HepG2 (cell line): ENCODE measurements around the gene CHRD. TPM values are rescaled to one million over a fixed set of nuclear protein-coding genes. Genes with fewer than 3 reads are reported as not detected.
"Not testable (repeated sequence)": the region's sequence is repeated elsewhere in the genome, so short reads cannot be mapped to it uniquely, and the experiment has no call there.

Source experiments
- ATAC-seq: fragments of 200-7000 bp; cut with Tn5 transposase; 3 replicates; pipeline ENCODE4 v1.9.1; 2020; ENCODE audit warnings: mild to moderate bottlenecking, moderate library complexity
- BruUV-seq: library from RNA; stranded (reverse); fragments of 400-500 nt; replicated peaks from 2 replicates; lab custom pipeline; 2021; lab: Mats Ljungman, UMichigan
- CTCF ChIA-PET: fragments of 300-600 bp; formaldehyde crosslinking; extraction: SDS; loops from one replicate; lab custom pipeline; 2021; ENCODE audit warnings: low total read pairs, inconsistent platforms, low intra/inter-chr PET ratio; lab: Yijun Ruan, JAX
- POLR2A ChIA-PET: fragments of 350-600 bp; sonication (Branson Sonifier 250); formaldehyde crosslinking; loops from one replicate; lab custom pipeline; 2020; ENCODE audit warnings: antibody characterized with exemption, inconsistent platforms; lab: Yijun Ruan, JAX
- DNase-seq: peaks from one replicate; pipeline ENCODE4 v3.0.0-alpha.2; 2015; ENCODE audit warnings: low spot score
- FAIRE-seq: peaks from 3 replicates; lab custom pipeline; 2011; peaks lifted over from hg19 to GRCh38; lab: Jason Lieb, UNC
- H2AFZ ChIP-seq: one replicate; pipeline ENCODE4 v1.6.1; 2011; ENCODE audit warnings: low read length, inconsistent platforms
- H3K27ac ChIP-seq: fragments of 300-600 bp; 3 replicates; pipeline ENCODE4 v1.8.0; 2011; ENCODE audit warnings: mixed run types, mild to moderate bottlenecking, mixed read lengths, low read length, inconsistent platforms; ENCODE audit not compliant: insufficient read depth; ENCODE audit errors: extremely low read length
- H3K27me3 ChIP-seq, 2 experiments: fragments of 200-600 bp in 1 of 2; 2 replicates in 1 of 2; 3 replicates in 1 of 2; pipeline versions ENCODE4 v1.6.0 to v1.8.0; 2011; ENCODE audit warnings: low read length in 2 of 2, mild to moderate bottlenecking in 2 of 2, moderate library complexity in 2 of 2, inconsistent platforms in 1 of 2; ENCODE audit not compliant: insufficient read depth in 2 of 2, control insufficient read depth in 1 of 2
- H3K36me3 ChIP-seq, 2 experiments: fragments of 200-600 bp in 1 of 2; replicated peaks in 1 of 2; 2 replicates in 1 of 2; 3 replicates in 1 of 2; pipeline versions ENCODE4 v1.5.1 to v1.8.0; 2011; ENCODE audit warnings: low read length in 2 of 2, inconsistent platforms in 1 of 2; ENCODE audit not compliant: insufficient read depth in 2 of 2, control insufficient read depth in 1 of 2
- H3K4me1 ChIP-seq: 2 replicates; pipeline ENCODE4 v1.5.1; 2012; ENCODE audit warnings: low read length, inconsistent platforms; ENCODE audit not compliant: insufficient read depth
- H3K4me2 ChIP-seq: 2 replicates; pipeline ENCODE4 v1.6.0; 2011; ENCODE audit warnings: low read depth, low read length, inconsistent platforms
- H3K4me3 ChIP-seq, 3 experiments: fragments of 200-600 bp in 1 of 3; sonication (generic), shearing (Covaris generic) in 1 of 3; replicated peaks in 1 of 3; 2 replicates each; pipeline ENCODE4 v1.5.1; 2011 to 2016; ENCODE audit warnings: low read length in 3 of 3, inconsistent platforms in 2 of 3, low read depth in 2 of 3, mild to moderate bottlenecking in 2 of 3, control low read depth in 1 of 3, mixed read lengths in 1 of 3; ENCODE audit not compliant: insufficient read depth in 1 of 3
- H3K79me2 ChIP-seq: one replicate; pipeline ENCODE4 v1.6.1; 2011; ENCODE audit warnings: low read length, inconsistent platforms; ENCODE audit not compliant: insufficient read depth
- H3K9ac ChIP-seq: 2 replicates; pipeline ENCODE4 v1.6.0; 2011; ENCODE audit warnings: mild to moderate bottlenecking, low read depth, low read length, inconsistent platforms; ENCODE audit not compliant: insufficient read depth
- H3K9me3 ChIP-seq: 2 replicates; pipeline ENCODE4 v1.5.1; 2012; ENCODE audit warnings: mild to moderate bottlenecking, low read length
- H4K20me1 ChIP-seq: 2 replicates; pipeline ENCODE4 v1.6.0; 2011; ENCODE audit warnings: inconsistent platforms, mild to moderate bottlenecking, low read length, moderate library complexity; ENCODE audit not compliant: insufficient read depth
- ARID2 ChIP-seq: sonication (generic); formaldehyde crosslinking; IDR thresholded peaks from 2 replicates; pipeline ENCODE4 v1.8.1; 2022; ENCODE audit warnings: mild to moderate bottlenecking, missing genetic modification reagents, borderline replicate concordance
- HMGA1 ChIP-seq: sonication (generic); formaldehyde crosslinking; conservative IDR thresholded peaks from 2 replicates; pipeline ENCODE4 v1.4.0; 2020; ENCODE audit warnings: missing genetic modification reagents
- ZNF343 ChIP-seq: sonication (generic); formaldehyde crosslinking; IDR thresholded peaks from 2 replicates; pipeline ENCODE4 v1.4.0; 2020; ENCODE audit warnings: mild to moderate bottlenecking, missing genetic modification reagents
- WGBS: methylation state at CpG from one replicate; pipeline ENCODE4 v1.1.6; 2017; ENCODE audit warnings: low lambda C conversion rate; 5-methylcytosine and 5-hydroxymethylcytosine counted together
- in situ Hi-C: cut with HindIII; loops from 2 replicates; pipeline ENCODE4 v1.10.0; 2017; ENCODE audit warnings: low pct_unique_long_range_greater_than_20kb; ENCODE audit not compliant: extremely low pct_ligation_motif_present
- intact Hi-C: fragments of 100-400 bp; cut with micrococcal nuclease; formaldehyde crosslinking; loops from one replicate; pipeline ENCODE4 v1.10.0; 2022; ENCODE audit not compliant: unreplicated experiment
- polyA plus RNA-seq, 8 experiments: library from polyadenylated mRNA; depleted of rRNA in 3 of 8; stranded (reverse) in 7 of 8; unstranded in 1 of 8; fragments of >200 nt; fragmentation: Illumina TruSeq in 4 of 8; extraction: Trizol in 4 of 8; gene quantifications; 2 replicates each; pipeline versions ENCODE4 v1.2.1 to v1.2.3, GENCODE V29; 2011 to 2016; ENCODE audit warnings: low read depth in 4 of 8, missing spikeins in 1 of 8, mixed read lengths in 1 of 8; ENCODE audit not compliant: insufficient read depth in 1 of 8
- total RNA-seq, 5 experiments: library from RNA; depleted of rRNA; stranded (reverse); fragments of >200 nt; fragmentation: Illumina TruSeq; extraction: Trizol; gene quantifications; 2 replicates each; pipeline ENCODE4 v1.2.3, GENCODE V29; 2016; ENCODE audit warnings: low read depth in 1 of 5
- TF ChIP-seq, protein P1 (sequence below): sonication (generic); formaldehyde crosslinking; IDR thresholded peaks from 2 replicates; pipeline ENCODE4 v1.5.1; 2020; ENCODE audit warnings: mild to moderate bottlenecking, missing genetic modification reagents, moderate library complexity

Gene CHRD
- total and polyA plus RNA-seq, 2 of the 13 experiments (the other 11 are each of a cell fraction or from before 2014, with no cell fraction given): 22.2 to 35.2 TPM

DNA sequence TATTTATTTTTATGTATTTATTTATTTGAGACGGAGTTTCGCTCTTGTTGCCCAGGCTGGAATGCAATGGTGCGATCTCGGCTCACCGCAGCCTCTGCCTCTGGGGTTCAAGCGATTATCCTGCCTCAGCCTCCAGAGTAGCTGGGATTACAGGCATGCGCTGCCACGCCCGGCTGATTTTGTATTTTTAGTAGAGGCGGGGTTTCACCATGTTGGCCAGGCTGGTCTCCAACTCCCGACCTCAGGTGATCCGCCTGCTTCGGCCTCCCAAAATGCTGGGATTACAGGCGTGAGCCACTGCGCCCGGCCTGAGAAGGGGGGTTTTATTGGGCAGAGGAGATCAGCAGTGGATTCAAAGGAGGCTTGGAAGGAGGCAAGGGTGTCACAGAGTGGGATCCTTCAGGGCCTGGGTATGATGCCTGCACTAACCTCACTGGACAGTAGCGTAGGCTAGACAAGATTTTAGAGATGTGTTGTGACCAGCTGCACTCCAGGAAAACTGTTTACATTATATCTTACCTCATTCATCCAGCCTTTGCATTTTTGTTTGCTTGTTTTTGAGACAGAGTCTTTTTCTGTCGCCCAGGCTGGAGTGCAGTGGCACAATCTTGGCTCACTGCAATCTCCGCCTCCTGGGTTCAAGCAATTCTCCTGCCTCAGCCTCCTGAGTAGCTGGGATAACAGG lies 40.3 kb upstream of the CHRD start:
- Histone ChIP-seq H3K79me2 (peaks cover 14% of the 10 kb centered on the region), H3K4me1 (peaks cover 18% of the 10 kb centered on the region), H3K36me3 (peaks cover 6 to 16% of the 10 kb centered on the region in 2 experiments; a peak in 4 of 5 replicates)
- H4K20me1 ChIP-seq, DNase-seq, CTCF ChIA-PET, H3K9me3 ChIP-seq, H2AFZ ChIP-seq, ATAC-seq, H3K27ac ChIP-seq, intact Hi-C loops, in situ Hi-C loops, H3K4me2 ChIP-seq, FAIRE-seq, H3K27me3 ChIP-seq, H3K4me3 ChIP-seq, H3K9ac ChIP-seq, BruUV-seq: not testable (repeated sequence)
- POLR2A ChIA-PET: interaction anchor here (1.5 kb wide), 1 partner anchor 23 kb away, joined by 3 read pairs; no protein-coding TSS in a partner anchor
- WGBS: 96% methylated on average over 19 of the region's 19 CpGs

DNA sequence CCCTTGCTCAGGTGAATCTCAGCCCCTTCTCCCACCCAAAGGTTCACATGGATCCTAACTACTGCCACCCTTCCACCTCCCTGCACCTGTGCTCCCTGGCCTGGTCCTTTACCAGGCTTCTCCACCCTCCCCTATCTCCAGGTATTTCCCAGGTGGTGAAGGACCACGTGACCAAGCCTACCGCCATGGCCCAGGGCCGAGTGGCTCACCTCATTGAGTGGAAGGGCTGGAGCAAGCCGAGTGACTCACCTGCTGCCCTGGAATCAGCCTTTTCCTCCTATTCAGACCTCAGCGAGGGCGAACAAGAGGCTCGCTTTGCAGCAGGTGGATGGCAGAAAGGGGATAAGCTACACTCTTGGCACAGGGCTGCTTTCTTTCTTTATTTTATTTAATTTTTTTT lies 37.9 kb upstream of the CHRD start:
- ATAC-seq: no peak
- Histone ChIP-seq H3K36me3 (peaks cover 4 to 16% of the 10 kb centered on the region in 2 experiments; a peak in 4 of 5 replicates), H3K27ac (no peak overlapping the region), H3K9ac (no peak overlapping the region), H3K27me3 (no peaks in the 10 kb centered on the region), H4K20me1 (no peaks in the 10 kb centered on the region), H3K4me2 (no peak overlapping the region), H3K79me2 (peaks cover 8% of the 10 kb centered on the region), H3K4me1 (peaks cover 22% of the 10 kb centered on the region), H2AFZ (no peak overlapping the region), H3K9me3 (no peaks in the 10 kb centered on the region), H3K4me3 (no peak overlapping the region)
- no peak for DNase-seq
- WGBS: 88% methylated on average over 7 of the region's 7 CpGs
- no peak for FAIRE-seq
- in situ Hi-C loops: no loop called here
- CTCF ChIA-PET: no interaction called here
- TF ChIP-seq ARID2 (CRISPR knock-in tag) (no peak), ZNF343 (CRISPR knock-in tag) (no peak), HMGA1 (CRISPR knock-in tag) (no peak)
- TF ChIP-seq, protein P1, sequence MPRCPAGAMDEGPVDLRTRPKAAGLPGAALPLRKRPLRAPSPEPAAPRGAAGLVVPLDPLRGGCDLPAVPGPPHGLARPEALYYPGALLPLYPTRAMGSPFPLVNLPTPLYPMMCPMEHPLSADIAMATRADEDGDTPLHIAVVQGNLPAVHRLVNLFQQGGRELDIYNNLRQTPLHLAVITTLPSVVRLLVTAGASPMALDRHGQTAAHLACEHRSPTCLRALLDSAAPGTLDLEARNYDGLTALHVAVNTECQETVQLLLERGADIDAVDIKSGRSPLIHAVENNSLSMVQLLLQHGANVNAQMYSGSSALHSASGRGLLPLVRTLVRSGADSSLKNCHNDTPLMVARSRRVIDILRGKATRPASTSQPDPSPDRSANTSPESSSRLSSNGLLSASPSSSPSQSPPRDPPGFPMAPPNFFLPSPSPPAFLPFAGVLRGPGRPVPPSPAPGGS (CRISPR knock-in tag): no peak
- BruUV-seq: no TSS peak
- POLR2A ChIA-PET: no interaction called here
- intact Hi-C loops: no loop called here
